ENCODE results near the gene PACSIN2. TPM values are rescaled to one million over a fixed set of nuclear protein-coding genes. Genes with fewer than 3 reads are reported as not detected.

Gene PACSIN2
- total RNA-seq, 1 donor from 2014 or later: 45.5 TPM

GRCh38 chr22:42907404-42908373 is 107.3 kb downstream of the PACSIN2 start:
- DNase-seq (ENCODE audit: low read depth): peak; percentile 77

- peak; percentile 81 for DNase-seq (ENCODE audit: low read depth)
These were observed 108.2 kb downstream of the PACSIN2 start for GRCh38 chr22:42906605-42907348.

GRCh38 chr22:42905702-42906183 is 109.2 kb downstream of the PACSIN2 start:
- peak; percentile 67 for DNase-seq (ENCODE audit: low read depth)

GRCh38 chr22:42905217-42905616 is 109.7 kb downstream of the PACSIN2 start:
- no peak for DNase-seq (ENCODE audit: low read depth)

GRCh38 chr22:42904050-42904449 is 110.9 kb downstream of the PACSIN2 start:
- DNase-seq (ENCODE audit: low read depth): no peak

GRCh38 chr22:42902875-42903510 is 112.0 kb downstream of the PACSIN2 start:
- no peak for DNase-seq (ENCODE audit: low read depth)

DNA sequence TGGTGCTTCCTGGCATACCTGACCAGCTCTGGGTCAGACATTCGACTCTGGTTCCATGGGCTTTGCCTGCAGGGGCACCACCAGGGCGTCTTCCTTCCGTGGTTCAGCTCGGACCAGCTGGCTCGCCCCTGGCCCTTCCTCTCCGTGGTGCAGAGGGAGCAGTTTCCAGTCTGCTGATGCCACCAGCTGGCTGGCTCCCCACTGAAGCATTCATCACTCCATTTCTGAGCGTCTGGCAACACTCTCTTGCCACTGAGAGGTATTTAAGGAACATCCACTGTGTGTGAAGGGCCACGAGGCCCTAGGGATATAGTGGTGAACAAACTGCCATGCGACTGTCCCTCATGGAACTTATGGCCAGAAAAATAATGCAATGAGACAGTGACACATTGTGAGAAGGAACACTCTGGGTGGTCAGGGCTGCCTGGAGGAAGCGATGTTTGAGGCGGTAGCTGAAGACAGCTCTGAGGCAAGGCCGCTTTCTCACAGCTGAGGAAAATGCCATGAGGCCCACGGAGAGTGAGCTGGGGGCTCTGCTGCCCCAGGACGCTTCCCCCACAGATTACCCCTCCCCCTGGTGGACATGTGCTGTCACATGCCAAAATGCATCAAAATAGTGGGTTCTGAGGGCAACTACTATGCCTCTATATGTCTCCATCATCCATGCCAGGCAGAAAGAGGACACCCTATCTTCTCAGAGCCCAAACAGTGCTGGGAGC is 113.0 kb downstream of the PACSIN2 start:
- DNase-seq (ENCODE audit: low read depth): peak; percentile 85

GRCh38 chr22:42897960-42898359 is 117.0 kb downstream of the PACSIN2 start:
- no peak for DNase-seq (ENCODE audit: low read depth)

DNA sequence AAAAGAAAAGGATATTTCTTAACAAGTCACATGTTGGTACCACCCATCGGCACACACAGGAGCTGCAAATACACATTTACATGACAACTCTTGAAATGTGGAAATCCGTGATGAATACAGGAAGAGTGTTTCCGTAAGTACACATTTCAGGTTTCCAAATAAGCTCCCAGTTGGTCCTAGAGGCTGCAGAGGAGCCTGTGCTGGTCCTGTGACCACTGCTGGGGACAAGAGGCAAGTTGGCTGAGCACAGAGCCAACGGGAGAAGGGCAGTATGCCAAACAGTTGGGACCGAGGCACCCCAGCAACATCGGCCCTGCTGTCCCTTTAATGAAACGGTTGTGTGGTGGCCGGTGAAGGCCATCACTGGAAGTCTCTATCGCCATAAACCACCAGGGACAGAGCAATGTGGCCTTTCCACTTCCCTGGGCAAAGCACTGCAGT is 119.4 kb downstream of the PACSIN2 start:
- DNase-seq (ENCODE audit: low read depth): no peak

DNA sequence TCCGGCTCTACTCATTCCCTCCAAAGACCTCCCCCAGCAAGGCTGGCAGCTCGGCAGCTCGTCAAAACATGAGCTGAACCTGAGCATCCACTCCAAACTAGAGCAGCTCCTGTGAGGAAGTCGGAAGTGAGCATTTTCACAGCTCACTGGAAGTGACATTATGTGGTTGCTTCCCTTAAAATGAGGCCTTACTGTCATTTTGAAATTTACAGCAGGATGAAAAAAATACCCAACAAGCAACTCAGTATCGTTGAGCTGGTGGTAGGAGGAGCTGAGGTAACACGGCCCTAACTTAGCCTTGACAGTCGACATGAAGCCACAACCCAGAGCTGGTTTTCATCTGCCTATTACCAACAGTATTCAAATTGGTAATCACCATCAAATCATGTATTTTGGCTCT is 119.9 kb downstream of the PACSIN2 start:
- no peak for DNase-seq (ENCODE audit: low read depth)

GRCh38 chr22:42893371-42894150 is 121.4 kb downstream of the PACSIN2 start:
- no peak for DNase-seq (ENCODE audit: low read depth)

- no peak for DNase-seq (ENCODE audit: low read depth)
These were observed 122.2 kb downstream of the PACSIN2 start for GRCh38 chr22:42892571-42893316.

GRCh38 chr22:42892156-42892555 is 122.8 kb downstream of the PACSIN2 start:
- DNase-seq (ENCODE audit: low read depth): no peak

DNA sequence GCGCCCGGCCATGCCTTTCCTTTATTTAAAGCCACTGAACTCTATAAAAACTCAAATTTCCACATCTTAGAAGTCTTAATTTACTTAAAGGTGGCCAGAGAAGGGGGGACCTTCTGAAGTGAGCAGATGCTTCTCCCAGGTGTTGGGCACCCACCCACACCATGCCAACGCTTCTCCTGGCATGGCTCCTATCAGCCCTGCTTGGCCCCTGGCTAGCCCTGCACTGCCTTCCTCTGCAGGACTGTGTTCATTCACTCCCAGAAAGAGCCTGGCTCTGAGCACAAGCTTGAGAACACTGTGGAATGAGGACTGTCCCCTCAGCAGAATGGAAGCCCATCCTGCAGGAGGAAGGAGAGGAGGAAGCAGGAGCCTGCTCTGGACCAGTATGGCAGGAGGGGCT is 123.3 kb downstream of the PACSIN2 start:
- no peak for DNase-seq (ENCODE audit: low read depth)

DNA sequence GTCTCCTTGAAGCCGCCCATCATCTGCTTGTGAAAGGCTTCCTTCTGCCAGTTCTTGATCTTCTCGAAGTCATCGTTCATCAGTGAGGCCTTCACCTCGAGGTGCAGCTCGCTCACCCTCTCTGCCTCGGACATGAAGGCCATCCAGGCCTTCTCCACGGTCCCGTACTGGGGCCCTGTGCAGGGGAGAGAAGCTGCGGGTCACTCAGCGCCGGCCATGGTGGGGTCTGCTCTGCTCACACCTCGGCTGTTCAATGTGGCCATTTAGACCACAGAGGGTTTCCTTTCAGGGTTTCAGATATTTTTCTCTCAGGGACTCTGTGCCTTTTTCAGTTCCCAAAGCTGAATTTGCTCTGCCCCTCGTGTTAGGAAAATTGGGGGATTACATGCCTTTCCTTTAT is 123.9 kb downstream of the PACSIN2 start:
- DNase-seq (ENCODE audit: low read depth): no peak

DNA sequence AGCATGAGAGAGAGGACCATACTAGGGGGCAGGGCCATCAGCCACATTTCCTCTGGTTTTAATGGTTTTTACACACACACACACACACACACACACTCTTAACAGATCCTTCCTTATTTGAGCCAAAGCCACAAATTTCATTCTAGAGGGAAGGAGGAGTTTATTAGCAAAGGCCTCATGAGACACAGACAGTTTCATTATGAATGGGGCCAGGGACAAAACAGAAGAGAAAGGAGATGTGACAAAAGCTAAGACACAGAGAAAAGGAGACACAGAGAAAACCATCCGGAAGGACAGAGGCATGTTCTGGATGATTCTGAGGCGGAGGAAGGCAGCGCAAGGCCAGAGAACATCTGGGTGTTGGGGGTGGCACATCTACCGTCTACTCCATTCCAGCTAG is 125.6 kb downstream of the PACSIN2 start:
- no peak for DNase-seq (ENCODE audit: low read depth)

GRCh38 chr22:42887523-42888507 is 127.1 kb downstream of the PACSIN2 start:
- peak; percentile 87 for DNase-seq (ENCODE audit: low read depth)

- DNase-seq (ENCODE audit: low read depth): no peak
These were observed 127.8 kb downstream of the PACSIN2 start for GRCh38 chr22:42887120-42887519.
